Dermis blood vessel endothelial cell (primary cell): ENCODE data around the gene COPE. TPM values are rescaled to one million over a fixed set of nuclear protein-coding genes. Genes with fewer than 3 reads are reported as not detected.

ENCODE experiments used
- DNase-seq: peaks from one replicate; pipeline ENCODE4 v3.0.0; 2010
- total RNA-seq: library from RNA; depleted of rRNA; stranded (reverse); fragments of >200 nt; gene quantifications from 2 replicates; pipeline ENCODE4 v1.2.3, GENCODE V29; 2014

Gene COPE
- total RNA-seq, 1 donor from 2014 or later = 215 TPM

DNA sequence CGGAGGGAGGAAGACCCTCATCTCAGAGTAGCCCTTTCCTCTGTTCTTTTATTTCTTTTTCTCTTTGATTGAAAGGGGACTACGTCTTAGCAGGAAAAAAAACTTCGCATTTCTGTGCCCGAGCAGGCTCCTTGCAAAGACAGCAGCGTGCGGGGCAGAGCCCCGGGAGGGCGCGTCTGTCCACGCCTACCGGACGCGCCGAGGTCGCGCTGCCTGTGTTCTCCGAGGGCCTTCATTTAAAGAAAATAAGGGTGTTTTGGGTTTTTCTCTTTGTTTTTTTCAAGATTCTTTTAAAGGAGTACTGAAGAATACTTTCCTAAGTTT lies 52.4 kb downstream of the COPE start:
- DNase-seq = no peak

DNA sequence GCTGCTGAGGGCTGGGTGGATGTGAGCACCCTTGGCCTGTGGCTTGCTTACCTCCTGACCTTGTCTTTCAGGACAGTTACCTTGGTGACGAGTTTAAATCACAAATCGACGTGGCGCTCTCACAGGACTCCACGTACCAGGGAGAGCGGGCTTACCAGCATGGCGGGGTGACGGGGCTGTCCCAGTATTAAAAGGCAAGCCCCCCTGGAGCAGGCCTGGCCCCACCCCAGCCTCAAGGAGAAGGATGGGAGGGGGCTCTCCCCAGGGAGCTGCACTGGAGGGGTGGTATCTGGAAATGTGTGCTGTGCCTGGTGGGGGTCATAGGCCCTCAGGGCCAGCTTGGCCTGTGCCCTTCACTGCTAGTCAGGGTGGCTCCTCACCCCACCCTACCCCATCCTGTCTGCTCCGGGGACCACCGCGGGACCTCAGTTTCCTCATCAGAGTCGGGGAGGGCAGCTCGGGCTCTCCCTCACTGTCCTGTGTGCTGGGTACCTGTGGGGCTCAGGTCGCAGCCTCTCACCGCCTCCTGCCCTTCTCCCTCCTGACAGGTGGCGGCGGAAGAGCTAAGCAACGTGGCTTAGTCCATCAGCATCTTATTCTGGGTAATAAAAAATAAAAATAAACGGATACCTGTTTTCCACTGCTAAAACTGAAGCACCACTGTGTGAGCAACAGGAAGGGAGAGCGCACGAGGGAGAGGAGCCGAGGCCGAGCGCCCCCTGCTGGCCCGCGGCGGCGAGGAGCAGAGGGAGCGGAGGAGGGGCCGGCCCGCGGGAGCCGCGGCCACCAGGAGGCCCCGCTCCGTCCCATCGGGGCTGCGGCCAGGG lies 53.0 kb downstream of the COPE start:
- peak; percentile 81 for DNase-seq

DNA sequence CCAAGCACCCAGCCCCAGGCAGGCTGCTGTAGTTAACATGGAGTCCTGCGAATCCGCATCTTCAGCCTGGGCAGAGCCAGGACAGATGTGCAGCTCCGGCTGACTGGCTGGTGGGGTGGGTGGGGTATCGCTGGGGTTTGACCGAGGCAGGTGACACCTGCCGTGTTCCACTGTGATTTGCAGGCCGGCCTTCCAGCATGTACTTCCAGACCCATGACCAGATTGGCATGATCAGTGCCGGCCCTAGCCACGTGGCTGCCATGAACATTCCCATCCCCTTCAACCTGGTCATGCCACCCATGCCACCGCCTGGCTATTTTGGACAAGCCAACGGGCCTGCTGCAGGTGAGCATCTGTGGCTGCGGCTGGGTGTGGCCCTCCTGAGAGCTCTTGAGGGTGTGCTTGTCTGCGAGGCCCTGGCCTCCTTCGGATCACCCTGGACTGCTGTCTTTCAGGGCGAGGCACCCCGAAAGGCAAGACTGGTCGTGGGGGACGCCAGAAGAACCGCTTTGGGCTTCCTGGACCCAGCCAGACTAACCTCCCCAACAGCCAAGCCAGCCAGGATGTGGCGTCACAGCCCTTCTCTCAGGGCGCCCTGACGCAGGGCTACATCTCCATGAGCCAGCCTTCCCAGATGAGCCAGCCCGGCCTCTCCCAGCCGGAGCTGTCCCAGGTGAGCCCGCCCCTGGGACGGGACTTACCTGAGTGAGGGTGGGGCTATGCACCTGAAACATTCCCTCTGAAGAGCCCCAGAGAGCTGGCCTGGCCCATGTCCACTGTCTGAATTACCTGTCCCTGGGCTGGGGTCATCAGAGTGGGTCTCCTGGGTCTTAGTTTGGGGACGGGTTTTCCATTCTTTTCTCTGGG lies 53.8 kb downstream of the COPE start:
- no peak for DNase-seq

DNA sequence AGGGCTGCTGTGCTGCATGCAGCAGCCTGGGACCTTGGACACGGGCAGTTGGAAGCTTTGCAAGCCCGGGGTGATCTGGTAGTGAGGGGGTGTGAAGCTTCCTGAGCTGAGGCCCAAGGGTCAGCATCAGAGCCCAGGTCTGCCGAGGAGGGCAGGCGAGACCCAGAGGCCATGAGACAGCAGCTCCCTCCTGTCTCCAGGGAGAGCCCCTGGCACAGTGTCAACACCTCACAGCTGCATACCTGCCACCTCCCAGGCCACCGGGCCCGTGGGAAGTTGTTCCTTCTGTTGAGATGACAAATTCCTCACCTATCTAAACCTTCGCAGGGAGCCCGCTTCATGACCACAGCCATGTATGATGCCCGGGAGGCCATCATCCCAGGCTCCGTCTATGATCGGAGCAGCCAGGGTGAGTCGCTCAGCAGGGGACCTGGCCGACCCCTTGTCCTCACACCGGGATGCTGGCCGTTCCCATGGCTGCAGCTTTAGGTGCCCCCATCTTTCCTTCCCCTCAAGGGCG lies 55.3 kb downstream of the COPE start:
- no peak for DNase-seq

- no peak for DNase-seq
Measured at GRCh38 chr19:18862976-18863842, 56.0 kb downstream of the COPE start.

DNA sequence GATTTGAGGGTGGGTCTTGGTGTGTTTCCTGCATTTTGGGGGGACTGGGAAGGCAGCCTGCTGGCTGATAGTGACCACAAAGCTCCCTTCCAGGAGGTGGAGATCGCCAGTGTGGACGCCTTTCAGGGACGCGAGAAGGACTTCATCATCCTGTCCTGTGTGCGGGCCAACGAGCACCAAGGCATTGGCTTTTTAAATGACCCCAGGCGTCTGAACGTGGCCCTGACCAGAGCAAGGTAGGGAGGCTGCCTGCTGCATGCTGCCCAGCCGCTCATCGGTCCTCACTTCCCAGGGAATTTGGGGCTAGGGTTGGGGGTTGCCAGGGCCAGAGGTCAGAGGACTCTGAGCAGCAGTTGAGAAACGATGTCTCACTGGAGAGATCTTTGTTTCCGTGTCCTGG lies 57.3 kb downstream of the COPE start:
- DNase-seq = no peak

- no peak for DNase-seq
Measured at GRCh38 chr19:18861235-18861634, 58.0 kb downstream of the COPE start.

- no peak for DNase-seq
Measured at GRCh38 chr19:18860725-18861124, 58.5 kb downstream of the COPE start.

GRCh38 chr19:18860302-18860700 lies 58.9 kb downstream of the COPE start:
- DNase-seq = no peak

- DNase-seq = peak; percentile 88
Measured at GRCh38 chr19:18859676-18860301, 59.4 kb downstream of the COPE start.

GRCh38 chr19:18858906-18859646 lies 60.1 kb downstream of the COPE start:
- peak; percentile 19 for DNase-seq

DNA sequence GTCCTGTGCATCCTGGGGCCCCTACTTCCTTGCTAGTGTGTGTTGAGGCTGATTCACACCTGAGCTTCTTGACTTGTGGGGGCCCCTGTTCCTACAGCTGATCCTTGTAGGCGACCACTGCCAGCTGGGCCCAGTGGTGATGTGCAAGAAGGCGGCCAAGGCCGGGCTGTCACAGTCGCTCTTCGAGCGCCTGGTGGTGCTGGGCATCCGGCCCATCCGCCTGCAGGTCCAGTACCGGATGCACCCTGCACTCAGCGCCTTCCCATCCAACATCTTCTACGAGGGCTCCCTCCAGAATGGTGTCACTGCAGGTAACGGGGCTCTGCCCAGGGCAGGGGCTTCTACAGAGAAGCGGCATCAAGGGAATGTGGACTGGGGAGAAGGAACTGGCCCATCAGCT lies 62.0 kb downstream of the COPE start:
- DNase-seq = no peak

GRCh38 chr19:18856385-18857126 lies 62.6 kb downstream of the COPE start:
- peak; percentile 50 for DNase-seq

DNA sequence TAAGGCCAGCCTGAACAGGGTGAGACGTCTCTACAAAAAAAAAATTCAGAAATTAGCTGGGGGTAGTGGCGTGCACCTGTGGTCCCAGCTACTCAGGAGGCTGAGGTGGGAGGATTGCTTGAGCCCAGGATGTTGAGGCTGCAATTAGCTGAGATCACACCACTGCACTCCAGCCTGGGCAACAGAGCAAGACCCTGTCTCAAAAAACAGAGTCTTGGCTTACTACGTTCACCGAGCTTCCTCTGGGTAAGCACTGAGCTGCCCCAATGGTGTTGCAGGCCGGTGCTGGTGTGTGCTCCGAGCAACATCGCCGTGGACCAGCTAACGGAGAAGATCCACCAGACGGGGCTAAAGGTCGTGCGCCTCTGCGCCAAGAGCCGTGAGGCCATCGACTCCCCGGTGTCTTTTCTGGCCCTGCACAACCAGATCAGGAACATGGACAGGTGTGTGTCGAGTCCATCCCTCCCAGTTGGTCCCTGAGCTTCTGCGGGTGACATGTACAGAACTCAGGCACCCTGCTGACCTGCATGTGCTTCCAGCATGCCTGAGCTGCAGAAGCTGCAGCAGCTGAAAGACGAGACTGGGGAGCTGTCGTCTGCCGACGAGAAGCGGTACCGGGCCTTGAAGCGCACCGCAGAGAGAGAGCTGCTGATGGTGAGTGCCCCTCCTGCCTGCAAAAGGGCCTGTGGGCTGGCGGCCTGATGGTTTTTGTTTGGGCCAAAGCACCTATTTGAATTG lies 63.4 kb downstream of the COPE start:
- no peak for DNase-seq

GRCh38 chr19:18854982-18855381 lies 64.2 kb downstream of the COPE start:
- no peak for DNase-seq

DNA sequence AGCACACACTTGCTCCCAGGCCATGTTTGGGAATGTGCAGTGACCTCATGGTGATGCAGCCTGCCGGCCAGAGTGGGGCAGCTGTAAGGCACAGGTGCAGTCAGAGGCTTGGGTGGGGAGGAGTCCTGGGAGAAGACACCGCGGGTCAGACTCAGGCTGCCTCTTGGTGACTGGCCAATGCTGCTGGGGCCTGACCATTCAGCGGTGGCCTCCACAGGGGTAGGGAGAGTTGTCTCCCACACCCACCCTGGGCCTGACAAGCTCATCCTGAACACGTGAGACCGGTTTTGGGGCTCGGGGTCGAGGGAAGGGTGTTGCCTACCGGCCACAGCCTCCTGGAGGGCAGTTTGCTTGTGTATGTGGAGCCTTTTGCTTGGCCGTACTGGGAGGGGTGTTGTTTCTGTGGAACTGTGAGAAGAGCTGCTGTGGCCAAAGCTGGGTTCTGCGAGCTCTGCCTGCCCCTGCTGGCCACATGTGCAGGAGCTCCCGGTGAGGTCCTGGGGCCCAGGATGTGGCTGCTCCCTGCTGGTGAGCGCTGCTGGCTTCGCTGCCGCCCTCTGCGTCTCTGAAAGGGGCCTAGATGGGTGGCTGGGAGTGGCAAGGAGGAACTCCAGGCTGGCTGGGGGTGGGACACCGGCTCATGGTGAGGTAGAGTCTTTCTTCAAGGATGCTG lies 65.3 kb downstream of the COPE start:
- no peak for DNase-seq

DNA sequence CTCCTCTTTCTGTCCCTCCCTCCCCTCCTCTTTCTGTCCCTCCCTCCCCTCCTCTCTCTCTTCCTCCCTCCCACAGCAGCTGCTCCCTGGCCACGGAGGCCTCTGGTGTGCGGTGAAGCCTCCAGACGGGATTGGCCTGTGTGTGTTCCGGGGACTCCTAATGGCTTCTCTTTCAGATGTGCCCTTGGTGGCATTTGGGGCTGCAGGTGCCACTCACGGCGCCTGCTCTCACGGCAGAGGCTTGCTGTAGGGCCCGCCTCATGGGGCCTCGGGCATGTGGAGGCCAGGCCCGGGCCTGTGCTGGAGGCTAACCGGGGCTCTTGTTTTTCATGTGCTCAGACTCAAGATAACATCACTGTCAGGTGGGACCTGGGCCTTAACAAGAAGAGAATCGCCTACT lies 66.5 kb downstream of the COPE start:
- DNase-seq = no peak

DNA sequence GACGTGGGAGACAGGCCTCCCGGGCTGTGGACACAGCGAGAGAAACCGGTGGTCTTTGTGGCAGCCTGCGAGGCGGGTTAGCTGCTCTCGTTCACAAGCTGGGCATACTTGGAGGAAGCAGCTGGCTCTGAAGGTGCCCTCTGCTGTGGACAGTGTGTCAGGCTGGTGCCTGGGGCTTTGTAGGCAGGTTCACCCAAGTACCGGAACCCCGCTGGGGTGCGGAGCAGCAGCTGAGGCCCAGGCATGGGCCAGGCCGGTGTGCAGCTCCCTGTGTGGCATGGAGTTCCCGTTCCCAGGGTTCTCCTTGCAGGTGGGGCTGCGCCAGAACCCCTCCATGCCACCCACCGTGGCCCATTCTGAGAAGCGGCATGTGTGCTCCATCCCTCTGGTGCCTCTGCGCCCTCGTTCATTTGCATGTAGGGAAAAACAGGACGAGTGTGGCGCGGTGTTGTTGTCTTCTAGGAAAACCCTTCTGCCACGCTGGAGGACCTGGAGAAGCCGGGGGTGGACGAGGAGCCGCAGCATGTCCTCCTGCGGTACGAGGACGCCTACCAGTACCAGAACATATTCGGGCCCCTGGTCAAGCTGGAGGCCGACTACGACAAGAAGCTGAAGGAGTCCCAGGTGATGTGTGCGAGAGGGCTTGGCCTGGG lies 67.4 kb downstream of the COPE start:
- no peak for DNase-seq
